ENCODE data around the gene ADM5. TPM values are rescaled to one million over a fixed set of nuclear protein-coding genes. Genes with fewer than 3 reads are reported as not detected.
A peak's percentile ranks its signal among the peaks of the same experiment; 100 is the strongest.

Gene ADM5
- polyA plus RNA-seq, 2 of the 4 experiments (the other 2 are of a cell fraction), result 2.0 to 4.3 TPM

DNA sequence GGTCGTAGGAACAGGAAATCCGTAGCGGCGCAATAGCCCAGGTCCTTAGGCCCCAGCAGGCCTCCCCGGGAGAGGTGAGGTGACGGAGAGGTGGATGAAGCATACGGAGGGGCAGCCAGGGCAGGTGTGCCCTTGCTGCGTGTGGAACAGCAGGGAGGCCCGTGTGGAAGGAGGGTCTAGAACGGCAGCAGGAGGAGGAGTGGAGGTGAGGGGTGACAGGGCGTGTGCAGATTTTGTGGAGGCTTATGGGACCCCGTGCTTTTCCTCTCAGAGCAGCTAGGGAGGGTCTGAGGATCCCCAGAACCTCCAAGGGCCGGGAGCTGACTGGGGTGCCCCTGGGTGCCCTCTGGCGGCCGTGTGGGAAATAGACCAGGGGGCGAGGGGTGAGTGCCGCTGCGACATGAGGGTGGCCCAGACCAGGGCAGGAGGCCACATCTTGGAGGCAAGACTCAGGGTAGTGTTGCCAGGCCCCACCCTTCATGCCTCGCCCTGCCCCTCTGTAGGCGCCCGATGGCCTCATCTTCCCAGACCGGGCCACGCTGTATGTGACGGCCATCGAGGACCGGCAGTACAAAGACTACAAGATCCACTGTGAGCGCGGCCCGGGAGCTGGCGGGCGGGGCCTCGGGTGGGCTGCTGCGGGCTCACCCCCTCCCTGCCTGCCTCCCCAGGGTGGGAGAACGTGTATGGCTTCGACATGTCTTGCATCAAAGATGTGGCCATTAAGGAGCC, 5.0 kb upstream of the ADM5 start (continued):
- TF ChIP-seq, protein P1, sequence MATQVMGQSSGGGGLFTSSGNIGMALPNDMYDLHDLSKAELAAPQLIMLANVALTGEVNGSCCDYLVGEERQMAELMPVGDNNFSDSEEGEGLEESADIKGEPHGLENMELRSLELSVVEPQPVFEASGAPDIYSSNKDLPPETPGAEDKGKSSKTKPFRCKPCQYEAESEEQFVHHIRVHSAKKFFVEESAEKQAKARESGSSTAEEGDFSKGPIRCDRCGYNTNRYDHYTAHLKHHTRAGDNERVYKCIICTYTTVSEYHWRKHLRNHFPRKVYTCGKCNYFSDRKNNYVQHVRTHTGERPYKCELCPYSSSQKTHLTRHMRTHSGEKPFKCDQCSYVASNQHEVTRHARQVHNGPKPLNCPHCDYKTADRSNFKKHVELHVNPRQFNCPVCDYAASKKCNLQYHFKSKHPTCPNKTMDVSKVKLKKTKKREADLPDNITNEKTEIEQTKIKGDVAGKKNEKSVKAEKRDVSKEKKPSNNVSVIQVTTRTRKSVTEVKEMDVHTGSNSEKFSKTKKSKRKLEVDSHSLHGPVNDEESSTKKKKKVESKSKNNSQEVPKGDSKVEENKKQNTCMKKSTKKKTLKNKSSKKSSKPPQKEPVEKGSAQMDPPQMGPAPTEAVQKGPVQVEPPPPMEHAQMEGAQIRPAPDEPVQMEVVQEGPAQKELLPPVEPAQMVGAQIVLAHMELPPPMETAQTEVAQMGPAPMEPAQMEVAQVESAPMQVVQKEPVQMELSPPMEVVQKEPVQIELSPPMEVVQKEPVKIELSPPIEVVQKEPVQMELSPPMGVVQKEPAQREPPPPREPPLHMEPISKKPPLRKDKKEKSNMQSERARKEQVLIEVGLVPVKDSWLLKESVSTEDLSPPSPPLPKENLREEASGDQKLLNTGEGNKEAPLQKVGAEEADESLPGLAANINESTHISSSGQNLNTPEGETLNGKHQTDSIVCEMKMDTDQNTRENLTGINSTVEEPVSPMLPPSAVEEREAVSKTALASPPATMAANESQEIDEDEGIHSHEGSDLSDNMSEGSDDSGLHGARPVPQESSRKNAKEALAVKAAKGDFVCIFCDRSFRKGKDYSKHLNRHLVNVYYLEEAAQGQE (IDR thresholded peaks at IDR 0.05), result no peak
- TF ChIP-seq SREBF2 (IDR thresholded peaks at IDR 0.05), result no peak
- no peak for TF ChIP-seq CEBPB (IDR thresholded peaks at IDR 0.05)
- no peak for TF ChIP-seq JUN (IDR thresholded peaks at IDR 0.05)
- peak; percentile 47; the same call in 2 of the 3 replicates for TF ChIP-seq SMC3 (IDR thresholded peaks at IDR 0.05)
- no peak for TF ChIP-seq NFE2L2 (conservative IDR thresholded peaks at IDR 0.05; ENCODE audit: low read length)
- TF ChIP-seq TFCP2L1 (CRISPR knock-in tag; IDR thresholded peaks at IDR 0.05), result peak; percentile 47; the same call in 1 of the 2 replicates
- TF ChIP-seq, protein P2, sequence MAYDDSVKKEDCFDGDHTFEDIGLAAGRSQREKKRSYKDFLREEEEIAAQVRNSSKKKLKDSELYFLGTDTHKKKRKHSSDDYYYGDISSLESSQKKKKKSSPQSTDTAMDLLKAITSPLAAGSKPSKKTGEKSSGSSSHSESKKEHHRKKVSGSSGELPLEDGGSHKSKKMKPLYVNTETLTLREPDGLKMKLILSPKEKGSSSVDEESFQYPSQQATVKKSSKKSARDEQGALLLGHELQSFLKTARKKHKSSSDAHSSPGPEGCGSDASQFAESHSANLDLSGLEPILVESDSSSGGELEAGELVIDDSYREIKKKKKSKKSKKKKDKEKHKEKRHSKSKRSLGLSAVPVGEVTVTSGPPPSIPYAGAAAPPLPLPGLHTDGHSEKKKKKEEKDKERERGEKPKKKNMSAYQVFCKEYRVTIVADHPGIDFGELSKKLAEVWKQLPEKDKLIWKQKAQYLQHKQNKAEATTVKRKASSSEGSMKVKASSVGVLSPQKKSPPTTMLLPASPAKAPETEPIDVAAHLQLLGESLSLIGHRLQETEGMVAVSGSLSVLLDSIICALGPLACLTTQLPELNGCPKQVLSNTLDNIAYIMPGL (CRISPR knock-in tag; IDR thresholded peaks at IDR 0.05; ENCODE audit: borderline replicate concordance), result no peak
- no peak for TF ChIP-seq ZNF302 (CRISPR knock-in tag; IDR thresholded peaks at IDR 0.05)
- TF ChIP-seq HOXB5 (CRISPR knock-in tag; IDR thresholded peaks at IDR 0.05), result no peak
- TF ChIP-seq, protein P3, sequence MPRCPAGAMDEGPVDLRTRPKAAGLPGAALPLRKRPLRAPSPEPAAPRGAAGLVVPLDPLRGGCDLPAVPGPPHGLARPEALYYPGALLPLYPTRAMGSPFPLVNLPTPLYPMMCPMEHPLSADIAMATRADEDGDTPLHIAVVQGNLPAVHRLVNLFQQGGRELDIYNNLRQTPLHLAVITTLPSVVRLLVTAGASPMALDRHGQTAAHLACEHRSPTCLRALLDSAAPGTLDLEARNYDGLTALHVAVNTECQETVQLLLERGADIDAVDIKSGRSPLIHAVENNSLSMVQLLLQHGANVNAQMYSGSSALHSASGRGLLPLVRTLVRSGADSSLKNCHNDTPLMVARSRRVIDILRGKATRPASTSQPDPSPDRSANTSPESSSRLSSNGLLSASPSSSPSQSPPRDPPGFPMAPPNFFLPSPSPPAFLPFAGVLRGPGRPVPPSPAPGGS (IDR thresholded peaks at IDR 0.05), result no peak
- no peak for TF ChIP-seq KDM5A (IDR thresholded peaks at IDR 0.05)
- TF ChIP-seq MAFK (IDR thresholded peaks at IDR 0.05; ENCODE audit: partially characterized antibody), result no peak
- TF ChIP-seq FOSB (CRISPR knock-in tag; IDR thresholded peaks at IDR 0.05), result peak; percentile 77
- TF ChIP-seq, protein P4, sequence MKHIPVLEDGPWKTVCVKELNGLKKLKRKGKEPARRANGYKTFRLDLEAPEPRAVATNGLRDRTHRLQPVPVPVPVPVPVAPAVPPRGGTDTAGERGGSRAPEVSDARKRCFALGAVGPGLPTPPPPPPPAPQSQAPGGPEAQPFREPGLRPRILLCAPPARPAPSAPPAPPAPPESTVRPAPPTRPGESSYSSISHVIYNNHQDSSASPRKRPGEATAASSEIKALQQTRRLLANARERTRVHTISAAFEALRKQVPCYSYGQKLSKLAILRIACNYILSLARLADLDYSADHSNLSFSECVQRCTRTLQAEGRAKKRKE (CRISPR knock-in tag; IDR thresholded peaks at IDR 0.05; ENCODE audit: low read depth), result no peak
- TF ChIP-seq, protein P5, sequence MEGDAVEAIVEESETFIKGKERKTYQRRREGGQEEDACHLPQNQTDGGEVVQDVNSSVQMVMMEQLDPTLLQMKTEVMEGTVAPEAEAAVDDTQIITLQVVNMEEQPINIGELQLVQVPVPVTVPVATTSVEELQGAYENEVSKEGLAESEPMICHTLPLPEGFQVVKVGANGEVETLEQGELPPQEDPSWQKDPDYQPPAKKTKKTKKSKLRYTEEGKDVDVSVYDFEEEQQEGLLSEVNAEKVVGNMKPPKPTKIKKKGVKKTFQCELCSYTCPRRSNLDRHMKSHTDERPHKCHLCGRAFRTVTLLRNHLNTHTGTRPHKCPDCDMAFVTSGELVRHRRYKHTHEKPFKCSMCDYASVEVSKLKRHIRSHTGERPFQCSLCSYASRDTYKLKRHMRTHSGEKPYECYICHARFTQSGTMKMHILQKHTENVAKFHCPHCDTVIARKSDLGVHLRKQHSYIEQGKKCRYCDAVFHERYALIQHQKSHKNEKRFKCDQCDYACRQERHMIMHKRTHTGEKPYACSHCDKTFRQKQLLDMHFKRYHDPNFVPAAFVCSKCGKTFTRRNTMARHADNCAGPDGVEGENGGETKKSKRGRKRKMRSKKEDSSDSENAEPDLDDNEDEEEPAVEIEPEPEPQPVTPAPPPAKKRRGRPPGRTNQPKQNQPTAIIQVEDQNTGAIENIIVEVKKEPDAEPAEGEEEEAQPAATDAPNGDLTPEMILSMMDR (IDR thresholded peaks at IDR 0.05), result peak; percentile 65
- TF ChIP-seq HOXB13 (CRISPR knock-in tag; IDR thresholded peaks at IDR 0.05; ENCODE audit: low read depth), result no peak
- TF ChIP-seq RFX5 (IDR thresholded peaks at IDR 0.05), result no peak
- no peak for TF ChIP-seq BHLHE40 (IDR thresholded peaks at IDR 0.05; ENCODE audit: low read depth, low read length)
- peak; percentile 10; the same call in 1 of the 2 replicates for TF ChIP-seq TP53 (CRISPR knock-in tag; IDR thresholded peaks at IDR 0.05)
- TF ChIP-seq RAD21 (conservative IDR thresholded peaks at IDR 0.05 in 1 of 2, IDR thresholded peaks at IDR 0.05 in 1 of 2), result peak in 1 of 2 experiments; percentile 17; a peak in 1 of 5 replicates
- no peak for TF ChIP-seq JUNB (IDR thresholded peaks at IDR 0.05)
